ENCODE results near the gene SEC24B.
"Not testable (repeated sequence)": the region's sequence is repeated elsewhere in the genome, so short reads cannot be mapped to it uniquely, and the experiment has no call there.

The SEC24B gene

DNA sequence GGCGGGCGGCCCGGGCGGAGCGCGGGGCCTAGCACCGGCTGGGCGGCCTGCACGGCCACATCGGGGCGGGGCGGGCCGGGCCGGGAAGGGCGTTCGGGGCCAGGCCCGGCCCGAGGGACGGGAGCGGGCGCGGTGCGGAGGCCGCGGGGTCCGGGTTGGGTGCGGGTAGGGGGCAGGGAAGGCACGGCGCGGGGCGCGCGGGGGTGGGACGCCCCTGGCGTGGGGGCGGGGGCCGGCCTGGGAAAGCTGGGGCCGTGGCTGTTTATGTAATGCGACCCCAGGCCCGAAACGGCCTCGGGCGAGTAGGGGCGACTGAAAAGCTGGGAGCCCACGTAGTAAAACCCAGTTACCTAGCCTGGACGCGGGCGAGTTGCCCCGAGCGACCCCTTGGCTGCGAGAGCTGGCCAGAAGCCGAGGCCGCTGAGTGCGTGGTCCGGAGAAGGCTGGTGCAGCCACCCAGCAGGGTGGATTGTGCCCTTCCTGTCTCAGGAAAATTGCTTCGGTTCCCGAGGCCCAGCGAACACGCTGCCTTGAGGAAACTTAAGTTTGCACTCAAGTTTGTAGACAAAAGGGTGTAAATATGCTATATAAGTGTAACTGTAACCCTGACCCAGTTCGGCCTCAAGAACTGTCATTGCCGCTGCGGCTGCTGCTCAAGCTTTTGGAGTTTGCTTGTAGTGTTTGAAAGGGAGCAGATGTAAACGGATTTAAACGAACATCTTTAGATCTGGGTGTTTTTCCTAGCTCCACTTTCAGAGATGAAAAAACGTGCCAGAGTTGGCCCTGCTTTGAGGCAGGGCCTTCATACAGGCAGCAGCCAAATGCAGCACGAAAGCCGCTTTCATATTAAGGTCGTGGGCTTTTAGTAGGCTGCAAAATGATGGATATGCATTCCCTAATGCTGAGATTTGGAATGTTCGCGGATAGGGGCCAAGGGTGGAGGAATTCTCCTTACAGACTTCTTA is 674 bp downstream of the SEC24B start:
- peak; percentile 24 for DNase-seq

DNA sequence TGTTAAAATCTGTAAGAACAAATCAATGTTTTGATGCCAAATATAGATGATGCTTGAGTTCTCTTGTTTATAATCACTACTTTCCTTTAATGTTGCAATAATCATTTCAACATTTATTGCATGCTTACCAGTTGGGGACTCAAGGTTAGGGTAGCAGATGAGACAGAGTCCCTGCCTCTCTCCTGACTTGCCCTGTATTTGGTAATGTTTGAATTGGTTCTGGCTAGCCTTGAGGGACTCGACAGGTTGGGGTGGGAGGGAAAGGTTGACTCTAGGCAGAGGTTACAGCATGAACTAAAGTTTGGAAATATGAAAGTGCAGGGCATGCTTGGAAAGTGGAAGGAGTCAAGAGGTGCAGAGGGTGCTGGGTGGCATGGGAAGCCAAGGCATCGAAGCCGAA is 2.0 kb downstream of the SEC24B start:
- DNase-seq: no peak

DNA sequence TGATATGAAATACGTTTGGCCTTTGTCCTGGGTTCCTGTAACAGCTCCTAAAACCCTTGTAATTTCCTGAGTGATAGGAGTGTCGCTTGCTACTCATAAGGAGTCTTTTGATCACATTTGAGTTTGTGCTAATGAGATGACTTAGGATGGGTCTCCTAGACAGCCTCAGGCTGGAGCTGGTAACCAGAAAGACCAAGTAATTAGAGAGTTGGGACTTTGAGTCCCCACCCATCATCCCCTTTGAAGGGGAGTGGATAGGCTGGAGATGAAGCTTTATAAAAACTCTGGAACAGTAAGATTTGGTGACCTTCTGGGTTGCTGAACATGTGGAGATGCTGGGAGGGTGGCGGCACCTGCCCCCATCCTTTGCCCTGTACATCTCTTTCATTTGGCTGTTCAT is 2.9 kb downstream of the SEC24B start:
- no peak for DNase-seq

DNA sequence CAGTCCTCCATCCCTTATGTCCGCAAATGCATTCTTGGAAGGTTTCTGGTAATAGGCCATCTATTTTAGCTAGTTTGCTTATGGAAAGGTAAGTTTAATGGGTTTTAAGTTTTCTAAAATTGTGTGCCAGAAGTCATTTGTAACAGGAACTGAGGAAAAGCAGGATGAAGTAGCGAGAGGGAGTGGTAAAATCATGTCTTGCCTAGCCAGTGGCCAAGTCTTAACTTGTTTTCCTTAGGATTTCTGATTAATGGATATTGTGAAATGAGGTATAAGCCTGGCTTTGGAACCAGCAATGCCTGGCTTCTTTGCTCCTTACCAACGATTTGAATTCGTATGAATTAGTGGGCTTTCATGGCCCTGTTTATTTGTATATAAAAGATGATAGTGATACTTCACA is 7.3 kb downstream of the SEC24B start:
- DNase-seq: no peak

DNA sequence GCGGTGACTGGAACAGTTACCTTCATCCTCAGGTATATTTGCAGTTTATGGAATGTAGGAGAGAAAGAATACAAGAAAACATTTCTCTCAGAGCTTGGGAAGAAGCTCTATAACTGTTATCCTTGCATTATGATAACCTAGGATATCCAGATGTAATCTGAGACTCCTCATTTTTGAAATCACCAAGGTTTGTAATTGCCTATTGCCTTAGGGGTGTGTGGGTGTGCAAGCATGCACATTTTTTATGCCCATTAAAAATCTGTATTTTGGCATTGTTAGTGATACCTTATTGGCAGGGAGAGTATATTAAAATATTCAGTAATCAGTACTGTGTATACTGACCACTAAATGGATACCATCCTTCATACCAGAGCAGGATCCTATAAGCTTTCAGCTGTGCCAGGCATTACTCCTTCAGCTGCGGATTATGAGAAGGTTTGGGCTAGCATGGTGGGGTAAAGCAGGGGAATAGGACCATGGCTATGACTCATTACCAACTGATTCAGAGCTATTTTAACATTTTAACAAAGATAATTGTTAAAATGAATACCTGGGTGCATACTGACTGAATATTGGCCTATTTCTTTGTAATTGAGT is 8.3 kb downstream of the SEC24B start:
- DNase-seq: no peak

DNA sequence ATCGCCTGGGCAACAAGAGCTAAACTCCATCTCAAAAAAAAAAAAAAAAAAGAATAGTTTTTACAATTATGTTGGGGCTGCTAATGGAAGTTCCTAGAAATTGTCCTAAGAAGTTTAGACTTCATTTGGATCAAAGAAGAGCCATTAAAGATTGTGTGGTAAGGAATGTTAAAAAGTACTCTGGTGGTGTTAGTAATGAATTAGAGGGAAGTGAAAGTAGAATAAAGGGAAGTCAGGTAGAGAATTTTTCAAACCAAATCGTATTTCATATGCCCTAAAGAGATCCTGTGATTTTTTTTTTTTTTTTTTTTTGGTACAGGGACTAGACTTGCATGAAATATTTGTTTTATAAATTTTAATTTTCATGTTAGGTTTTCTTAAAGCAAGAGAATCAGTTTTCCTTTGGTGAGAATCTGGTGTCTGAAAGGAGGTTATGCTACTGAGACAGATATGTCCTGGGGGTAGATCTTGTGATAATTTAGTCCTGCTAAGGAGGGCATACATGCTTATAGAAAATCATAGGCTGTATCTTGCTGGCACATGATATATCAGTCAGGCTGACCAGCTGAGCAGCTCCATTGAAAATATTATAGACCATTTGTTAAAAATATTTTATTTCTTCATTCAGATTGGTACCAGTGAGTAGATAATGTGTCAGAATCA is 10.7 kb downstream of the SEC24B start:
- DNase-seq: no peak

DNA sequence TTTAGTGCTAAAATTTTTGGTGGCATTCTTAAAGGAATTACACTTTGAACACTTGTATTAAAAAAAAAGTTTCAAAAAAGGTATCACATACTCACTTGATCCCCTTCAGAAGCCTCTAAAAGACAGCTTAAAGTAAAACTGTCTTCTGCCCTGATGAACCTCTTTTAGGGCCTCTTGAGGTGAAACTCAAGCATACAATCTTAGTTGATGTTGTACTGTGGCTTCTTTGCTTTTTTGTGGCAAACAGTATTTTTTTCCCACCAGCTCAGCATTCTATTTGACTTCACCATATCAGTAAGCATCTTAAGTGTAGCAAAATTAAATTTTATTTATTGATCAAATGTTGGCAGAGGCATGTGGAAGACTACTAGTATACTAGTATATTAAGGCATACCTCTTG is 13.7 kb downstream of the SEC24B start:
- DNase-seq: no peak

DNA sequence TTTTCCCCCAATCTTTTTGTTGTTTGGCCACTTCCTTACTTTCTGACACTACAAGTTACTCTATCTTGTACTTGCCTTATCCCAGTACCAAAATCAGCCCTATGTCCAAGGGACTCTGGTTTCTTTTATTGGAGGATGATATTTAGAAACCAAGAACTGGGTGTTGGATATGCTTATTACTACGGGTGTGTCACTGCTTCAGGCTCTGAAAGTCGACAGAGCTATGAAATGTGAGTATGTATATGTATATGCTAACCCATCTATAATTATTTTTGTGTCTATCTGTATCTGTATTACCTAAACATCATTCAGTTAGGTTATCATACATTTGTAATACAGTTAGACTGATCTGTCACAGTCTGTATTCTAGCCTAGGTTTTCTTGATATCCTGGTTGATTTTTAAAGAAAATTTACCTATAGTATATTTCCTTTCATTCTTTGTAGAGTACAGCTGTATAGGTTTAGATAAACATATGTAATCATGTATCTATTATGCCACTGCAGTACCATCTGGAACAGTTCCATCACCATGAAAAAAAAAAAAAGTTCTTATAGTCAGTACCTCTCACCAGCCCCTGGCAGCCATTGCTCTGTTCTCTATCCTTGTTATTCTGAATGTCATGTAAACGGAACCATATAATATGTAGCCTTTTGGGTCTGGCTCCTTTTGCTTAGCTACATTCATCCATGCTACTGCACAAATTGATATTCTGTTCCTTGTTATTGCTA is 18.1 kb downstream of the SEC24B start:
- DNase-seq: no peak

DNA sequence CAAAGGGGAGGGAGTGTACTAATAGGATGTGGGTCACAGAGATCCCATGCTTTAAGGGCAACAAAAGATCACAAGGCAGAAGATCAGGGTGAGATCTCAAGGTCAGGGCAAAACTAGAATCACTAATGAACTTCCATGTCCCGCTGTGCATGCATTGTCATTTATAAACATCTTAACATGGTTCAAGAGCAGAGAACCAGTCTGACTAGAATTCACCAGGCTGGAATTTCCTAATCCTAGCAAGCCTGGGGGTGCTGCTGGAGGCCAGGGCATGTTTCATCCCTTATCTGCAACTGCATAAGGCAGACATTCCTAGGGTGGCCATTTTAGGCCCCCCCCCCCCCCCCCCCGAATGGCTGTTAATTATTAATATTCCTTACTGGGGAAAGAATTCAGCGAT is 19.5 kb downstream of the SEC24B start:
- not testable (repeated sequence) for DNase-seq

DNA sequence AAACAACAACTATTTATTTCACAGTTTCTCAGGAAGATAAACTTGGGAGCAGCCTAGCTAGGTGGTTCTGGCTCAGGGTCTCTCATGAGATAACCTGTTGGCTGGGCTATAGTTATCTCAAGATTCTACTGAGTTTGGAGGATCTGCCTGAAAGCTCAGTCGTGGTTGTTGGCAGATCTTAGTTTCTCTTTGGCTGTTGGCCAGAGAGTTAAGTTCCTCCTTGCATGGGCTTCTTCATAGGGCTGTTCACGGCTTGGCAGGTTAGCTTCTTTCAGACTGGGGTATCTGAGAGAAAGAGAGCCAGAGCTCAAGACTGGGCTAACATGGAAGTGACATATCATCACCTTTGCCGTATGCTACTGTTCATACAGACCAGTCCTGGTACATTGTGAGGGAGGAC is 28.7 kb downstream of the SEC24B start:
- no peak for DNase-seq

DNA sequence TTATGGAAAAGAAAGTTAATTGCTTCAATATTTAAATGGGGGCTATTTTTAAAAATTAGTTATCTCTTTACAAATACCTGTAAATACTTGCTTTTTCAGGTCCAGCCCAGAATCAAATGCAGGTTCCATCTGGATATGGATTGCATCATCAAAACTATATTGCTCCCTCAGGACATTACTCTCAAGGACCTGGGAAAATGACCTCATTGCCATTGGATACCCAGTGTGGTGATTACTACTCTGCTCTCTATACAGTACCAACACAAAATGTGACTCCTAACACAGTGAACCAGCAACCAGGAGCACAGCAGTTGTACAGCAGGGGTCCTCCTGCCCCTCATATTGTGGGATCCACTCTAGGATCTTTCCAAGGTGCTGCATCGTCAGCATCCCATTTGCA is 29.2 kb downstream of the SEC24B start:
- DNase-seq: no peak

DNA sequence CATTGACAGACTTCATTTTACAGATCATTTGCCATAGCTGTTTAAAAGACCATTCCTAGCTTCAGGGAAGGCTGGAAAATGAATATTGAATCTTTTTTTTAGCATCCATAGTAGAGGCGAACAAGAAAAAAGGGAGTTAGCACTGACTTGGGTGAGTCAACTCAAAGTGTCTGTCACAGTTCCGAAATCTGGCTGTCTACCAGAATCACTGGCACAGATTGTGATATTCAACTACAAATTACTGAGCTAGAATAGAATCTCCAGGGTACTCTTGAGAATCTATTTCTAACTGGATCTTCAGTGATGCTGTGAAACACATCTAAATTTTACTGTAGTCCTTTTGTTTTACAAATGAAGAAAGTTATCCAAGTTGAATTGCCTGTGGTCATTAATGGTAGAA is 31.5 kb downstream of the SEC24B start:
- no peak for DNase-seq

DNA sequence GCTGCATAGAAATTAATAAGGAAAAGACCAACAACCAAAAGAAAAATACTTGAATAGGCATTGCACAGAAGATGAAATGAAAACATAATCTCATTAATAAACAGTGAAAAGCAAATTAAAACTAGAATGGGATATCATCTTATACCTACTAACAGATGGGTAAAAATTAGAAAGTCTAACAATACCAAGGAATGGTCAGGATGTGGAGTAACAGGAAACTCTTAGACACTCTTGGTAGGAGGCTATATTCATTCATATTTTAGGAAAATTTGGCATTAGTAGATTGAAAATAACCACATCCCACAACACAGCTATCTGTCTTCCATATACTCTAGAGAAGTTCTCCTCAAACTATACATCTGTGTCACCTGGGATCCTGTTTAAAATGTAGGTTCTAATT is 36.3 kb downstream of the SEC24B start:
- DNase-seq: no peak

DNA sequence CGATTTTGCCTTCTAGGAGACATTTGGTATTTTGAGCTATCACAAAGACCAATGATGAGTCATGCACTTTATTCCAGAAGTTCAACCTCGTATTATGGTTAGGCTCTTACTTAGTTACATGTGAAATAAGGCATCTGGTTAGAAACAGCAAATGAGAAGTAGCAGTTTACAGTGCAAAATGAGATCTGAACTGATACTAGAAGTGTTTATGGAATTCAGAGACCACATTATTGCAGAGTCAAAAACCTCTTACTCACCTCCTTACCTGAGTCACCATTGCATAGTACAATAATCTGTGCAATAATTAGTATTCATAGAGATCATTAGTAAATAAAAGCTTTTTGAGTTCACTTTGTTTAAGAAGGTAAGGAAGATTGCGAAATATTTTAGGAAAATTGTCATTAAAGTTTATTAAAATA is 38.7 kb downstream of the SEC24B start:
- DNase-seq: no peak

DNA sequence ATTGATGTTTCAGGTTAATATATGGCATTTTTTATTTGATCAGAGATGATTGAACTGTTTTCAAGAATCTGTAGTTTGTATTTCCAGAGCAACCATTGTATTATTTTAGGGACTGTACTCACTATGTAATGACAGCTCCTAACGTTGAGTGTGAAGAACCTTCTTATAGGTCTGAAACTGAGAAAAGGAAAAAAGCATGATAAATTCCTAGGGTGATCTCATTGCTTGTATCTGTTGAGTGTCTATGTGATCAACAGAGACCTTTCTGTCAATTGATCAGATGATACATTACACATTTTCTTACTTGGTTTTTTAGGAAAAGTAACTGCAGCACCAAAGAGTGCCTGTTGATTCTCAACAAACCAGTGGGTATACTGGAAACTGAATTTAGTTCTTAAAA is 40.2 kb downstream of the SEC24B start:
- no peak for DNase-seq

DNA sequence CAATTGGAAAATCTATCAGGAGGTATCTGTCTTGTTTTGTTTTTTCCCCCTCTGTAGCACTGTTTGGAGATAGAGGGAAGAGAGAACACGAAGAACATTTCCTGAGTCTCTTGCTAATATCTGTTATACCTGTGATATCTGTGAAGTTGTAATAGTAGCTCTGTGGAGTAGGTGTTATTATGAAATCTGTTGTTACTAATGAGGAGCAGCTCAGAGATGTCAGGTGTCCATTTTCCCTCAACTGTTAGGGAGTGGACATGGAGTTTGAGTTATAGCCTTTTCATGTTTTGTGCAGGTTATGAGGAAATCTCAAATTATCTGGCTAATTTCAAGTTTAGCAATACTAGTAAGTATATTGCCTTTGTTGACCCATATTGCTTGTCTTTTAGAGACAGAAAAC is 52.4 kb downstream of the SEC24B start:
- no peak for DNase-seq

DNA sequence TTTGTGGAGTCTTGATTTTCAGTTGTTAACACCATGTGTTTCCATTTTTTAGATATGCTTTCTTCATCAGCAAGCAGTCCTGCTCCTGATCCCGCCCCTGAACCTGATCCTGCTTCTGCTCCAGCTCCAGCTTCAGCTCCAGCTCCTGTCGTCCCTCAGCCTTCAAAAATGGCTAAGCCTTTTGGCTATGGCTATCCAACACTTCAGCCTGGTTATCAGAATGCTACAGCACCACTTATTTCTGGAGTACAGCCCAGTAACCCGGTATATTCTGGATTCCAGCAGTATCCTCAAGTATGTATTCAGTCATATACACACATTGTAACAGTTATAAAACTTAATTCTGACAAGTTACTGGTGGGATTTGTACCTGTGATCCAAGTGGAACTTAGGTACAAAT is 60.9 kb downstream of the SEC24B start:
- DNase-seq: no peak

DNA sequence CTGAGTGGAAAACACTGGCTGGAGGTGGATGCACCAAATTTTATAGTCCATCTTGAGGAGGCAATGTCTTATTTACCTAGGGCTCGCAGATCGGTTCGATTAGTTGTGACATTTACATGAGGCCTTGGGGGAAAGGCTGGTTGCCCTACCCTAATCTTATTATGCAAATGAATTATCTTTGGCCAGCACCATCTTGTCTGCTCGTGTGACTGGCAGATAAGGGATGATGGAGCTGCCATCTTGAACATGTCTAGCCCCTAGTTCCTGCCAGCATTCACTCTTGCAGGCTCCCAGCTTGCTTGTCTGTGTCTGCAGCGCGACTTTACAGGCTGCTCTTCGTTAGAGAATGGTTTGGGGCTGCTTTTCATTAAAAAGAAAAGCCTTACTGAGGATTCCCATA is 61.9 kb downstream of the SEC24B start:
- DNase-seq: no peak

DNA sequence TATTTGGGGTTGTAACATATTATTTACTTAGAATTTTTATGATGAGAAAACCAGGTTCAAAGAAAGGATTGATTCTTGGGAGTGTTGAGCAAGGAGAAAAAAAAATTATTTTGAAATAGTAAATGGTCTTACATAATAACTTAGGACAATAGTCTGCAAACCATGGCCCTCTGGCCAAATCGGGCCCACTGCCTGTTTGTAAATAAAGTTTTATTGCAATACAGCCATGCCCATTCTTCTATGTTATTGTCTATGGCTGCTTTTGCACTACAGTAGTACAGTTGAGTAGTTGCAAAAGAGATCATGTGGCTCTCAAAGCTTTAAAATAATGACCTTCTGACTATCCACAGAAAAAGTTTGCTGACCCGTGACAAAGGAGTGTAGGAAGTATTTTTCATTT is 63.3 kb downstream of the SEC24B start:
- no peak for DNase-seq

DNA sequence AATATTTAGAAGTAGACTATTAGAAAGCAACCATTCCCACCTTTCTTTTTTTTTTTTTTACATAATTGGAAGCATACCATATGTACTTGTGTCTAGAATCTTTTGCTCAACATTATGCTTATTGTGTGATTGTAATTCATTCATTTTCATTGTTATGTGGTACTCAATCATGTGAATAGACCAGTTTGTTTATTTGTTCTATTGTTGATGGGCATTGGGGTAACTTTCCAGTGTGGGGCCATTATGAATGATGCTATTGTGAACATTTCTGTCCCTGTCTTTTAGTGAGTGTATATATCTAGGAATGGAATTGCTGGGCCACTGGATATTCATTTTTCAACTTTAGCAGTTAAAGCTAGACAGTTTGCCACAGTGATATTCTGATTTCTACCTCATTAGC is 63.9 kb downstream of the SEC24B start:
- DNase-seq: no peak

DNA sequence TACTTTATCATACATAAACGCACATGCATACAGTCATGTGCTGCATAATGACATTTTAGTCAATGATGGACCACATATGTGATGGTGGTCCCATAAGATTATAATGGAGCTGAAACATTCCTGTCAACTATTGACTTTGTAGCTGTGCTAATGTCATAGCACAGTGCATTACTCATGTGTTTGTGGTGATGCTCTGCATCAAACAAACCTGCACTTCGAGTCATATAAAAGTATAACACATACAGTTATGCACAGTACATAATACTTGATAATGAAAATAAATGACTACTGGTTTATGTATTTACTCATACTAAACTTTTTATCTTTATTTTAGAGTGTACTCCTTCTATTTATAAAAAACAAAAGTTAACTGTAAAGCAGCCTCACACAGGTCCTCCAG is 65.9 kb downstream of the SEC24B start:
- no peak for DNase-seq

DNA sequence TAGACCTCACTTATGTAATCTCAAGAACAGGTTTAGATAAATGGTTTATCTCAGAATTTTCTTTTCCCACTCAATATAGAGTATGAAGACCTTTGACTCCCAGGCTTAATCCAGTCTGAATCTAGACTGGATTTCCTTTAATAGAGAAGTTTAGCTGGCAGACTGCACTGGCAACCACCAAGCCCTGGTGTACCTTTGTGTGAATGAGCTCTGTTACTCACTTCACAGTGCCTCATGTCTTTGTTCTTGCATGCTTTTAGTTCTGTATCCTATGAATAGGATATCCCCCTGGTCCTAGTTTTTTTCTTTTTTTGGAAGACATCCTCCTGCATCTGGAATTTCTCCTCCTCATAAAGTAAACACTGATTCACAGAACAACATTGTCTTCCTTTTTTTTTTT is 73.3 kb downstream of the SEC24B start:
- no peak for DNase-seq

DNA sequence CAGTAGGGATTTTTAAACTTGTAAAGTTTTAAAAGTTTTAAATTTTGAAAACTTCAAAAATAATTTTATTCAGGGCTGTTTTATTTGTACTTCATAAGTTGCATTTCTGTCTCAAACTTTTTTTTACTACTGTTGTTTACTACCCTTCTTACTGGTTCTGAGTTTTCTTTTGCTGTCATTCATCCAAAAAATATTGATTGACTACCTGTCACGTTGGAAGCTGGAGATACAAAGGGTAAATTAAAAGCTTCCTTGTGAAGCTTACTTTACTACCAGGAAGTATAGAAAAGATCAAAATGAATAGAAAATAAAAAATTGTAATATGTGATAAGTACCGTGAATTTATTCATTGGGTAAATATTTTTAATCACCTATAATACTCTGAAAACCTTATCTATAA is 77.1 kb downstream of the SEC24B start:
- no peak for DNase-seq
